SK-N-MC (cell line): ENCODE results near the gene PGM5.

Experiments
- EZH2 ChIP-seq: fragments of 200-600 bp; sonication (generic); IDR thresholded peaks from one replicate; pipeline ENCODE4 v1.6.1; 2017; ENCODE audit warnings: antibody characterized with exemption
- FOXP2 ChIP-seq: optimal IDR thresholded peaks from 2 replicates; pipeline ENCODE3; 2011; ENCODE audit warnings: mild to moderate bottlenecking, moderate library complexity; ENCODE audit not compliant: insufficient read depth; ENCODE audit errors: extremely low read length, control extremely low read depth
- POLR2AphosphoS5 ChIP-seq: IDR thresholded peaks from 2 replicates; pipeline ENCODE4 v1.6.1; 2012; ENCODE audit warnings: mild to moderate bottlenecking, low read depth, low read length, borderline replicate concordance

- no peak for TF ChIP-seq FOXP2
- no peak for TF ChIP-seq EZH2
- no peak for TF ChIP-seq POLR2AphosphoS5
Measured at GRCh38 chr9:68470634-68471033, 114.2 kb downstream of the PGM5 start.
